PC-3 (cell line): ENCODE data around the gene ACAN. TPM values are rescaled to one million over a fixed set of nuclear protein-coding genes. Genes with fewer than 3 reads are reported as not detected.

Experiments used
- ATAC-seq: fragments of 200-7000 bp; cut with Tn5 transposase; 2 replicates; pipeline ENCODE4 v1.9.1; 2020; ENCODE audit warnings: mild to moderate bottlenecking, moderate library complexity
- BruUV-seq: library from RNA; stranded (reverse); fragments of 400-500 nt; replicated peaks from 2 replicates; lab custom pipeline; 2021; lab: Mats Ljungman, UMichigan
- CTCF ChIA-PET: fragments of 300-600 bp; sonication (Branson Sonifier 250); formaldehyde crosslinking; loops from one replicate; lab custom pipeline; 2022; ENCODE audit warnings: antibody characterized with exemption; lab: Charles Lee
- POLR2A ChIA-PET: fragments of 300-600 bp; sonication (Branson Sonifier 250); formaldehyde crosslinking; loops from one replicate; lab custom pipeline; 2022; ENCODE audit warnings: antibody characterized with exemption; ENCODE audit not compliant: unreplicated experiment; lab: Charles Lee
- DNase-seq: peaks from one replicate; pipeline ENCODE4 v3.0.0-alpha.2; 2015
- H2AFZ ChIP-seq: fragments of 300-600 bp; sonication (generic); 2 replicates; pipeline ENCODE4 v1.6.0; 2016; ENCODE audit warnings: antibody characterized with exemption, low read length
- H3F3A ChIP-seq: fragments of 300-600 bp; sonication (generic); one replicate; pipeline ENCODE4 v1.6.0; 2017; ENCODE audit warnings: antibody characterized with exemption, low read length, control low read depth, mild to moderate bottlenecking; ENCODE audit not compliant: unreplicated experiment
- H3K27ac ChIP-seq: fragments of 300-600 bp; sonication (generic); 2 replicates; pipeline ENCODE4 v1.5.1; 2016; ENCODE audit warnings: mild to moderate bottlenecking, low read length
- H3K27me3 ChIP-seq: fragments of 300-600 bp; sonication (generic); 2 replicates; pipeline ENCODE4 v1.6.1; 2016; ENCODE audit warnings: low read length, mixed read lengths
- H3K36me3 ChIP-seq: fragments of 300-600 bp; sonication (generic); 2 replicates; pipeline ENCODE4 v1.6.1; 2016; ENCODE audit warnings: low read depth, mixed run types, low read length, mixed read lengths
- H3K4me1 ChIP-seq: fragments of 300-600 bp; sonication (generic); 2 replicates; pipeline ENCODE4 v1.5.1; 2016; ENCODE audit warnings: low read length; ENCODE audit not compliant: insufficient read depth
- H3K4me2 ChIP-seq: fragments of 300-600 bp; sonication (generic); 2 replicates; pipeline ENCODE4 v1.6.0; 2016; ENCODE audit warnings: low read length
- H3K4me3 ChIP-seq: fragments of 300-600 bp; sonication (generic); 2 replicates; pipeline ENCODE4 v1.5.1; 2016; ENCODE audit warnings: mild to moderate bottlenecking, low read length, mixed read lengths
- H3K79me2 ChIP-seq: fragments of 300-600 bp; sonication (generic); 2 replicates; pipeline ENCODE4 v1.6.1; 2017; ENCODE audit warnings: low read length, mixed read lengths
- H3K9ac ChIP-seq: fragments of 300-600 bp; sonication (generic); 2 replicates; pipeline ENCODE4 v1.6.0; 2016; ENCODE audit warnings: mild to moderate bottlenecking, low read length
- H3K9me2 ChIP-seq: fragments of 300-600 bp; sonication (generic); replicated peaks from 2 replicates; pipeline ENCODE4 v1.6.1; 2016; ENCODE audit warnings: mixed run types, low read length, mixed read lengths
- H3K9me3 ChIP-seq: fragments of 300-600 bp; sonication (generic); 2 replicates; pipeline ENCODE4 v1.6.1; 2016; ENCODE audit warnings: low read length, mixed read lengths
- H4K20me1 ChIP-seq: fragments of 300-600 bp; sonication (generic); 2 replicates; pipeline ENCODE4 v1.6.1; 2016; ENCODE audit warnings: low read length, mixed read lengths
- EZH2 ChIP-seq: fragments of 300-600 bp; sonication (generic); IDR thresholded peaks from one replicate; pipeline ENCODE4 v1.6.1; 2017; ENCODE audit warnings: antibody characterized with exemption, mild to moderate bottlenecking, low read length; ENCODE audit not compliant: unreplicated experiment
- EZH2phosphoT487 ChIP-seq: fragments of 300-600 bp; sonication (generic); IDR thresholded peaks from 2 replicates; pipeline ENCODE4 v1.6.1; 2018; ENCODE audit warnings: mild to moderate bottlenecking, antibody characterized with exemption, low read length, borderline replicate concordance
- intact Hi-C: fragments of 100-400 bp; cut with micrococcal nuclease; formaldehyde crosslinking; loops from 2 replicates; pipeline ENCODE4 v1.9.0; 2023
- total RNA-seq: library from RNA; depleted of rRNA; stranded (reverse); fragments of >200 nt; gene quantifications from 2 replicates; pipeline ENCODE4 v1.2.3, GENCODE V29; 2014
- TF ChIP-seq, protein P1 (sequence below): fragments of 300-600 bp; sonication (generic); conservative IDR thresholded peaks from 2 replicates; pipeline ENCODE4 v1.5.1; 2017; ENCODE audit warnings: antibody characterized with exemption, low read depth, mild to moderate bottlenecking, low read length

Gene ACAN
- total RNA-seq, 1 experiment from 2014 or later, result not detected

DNA sequence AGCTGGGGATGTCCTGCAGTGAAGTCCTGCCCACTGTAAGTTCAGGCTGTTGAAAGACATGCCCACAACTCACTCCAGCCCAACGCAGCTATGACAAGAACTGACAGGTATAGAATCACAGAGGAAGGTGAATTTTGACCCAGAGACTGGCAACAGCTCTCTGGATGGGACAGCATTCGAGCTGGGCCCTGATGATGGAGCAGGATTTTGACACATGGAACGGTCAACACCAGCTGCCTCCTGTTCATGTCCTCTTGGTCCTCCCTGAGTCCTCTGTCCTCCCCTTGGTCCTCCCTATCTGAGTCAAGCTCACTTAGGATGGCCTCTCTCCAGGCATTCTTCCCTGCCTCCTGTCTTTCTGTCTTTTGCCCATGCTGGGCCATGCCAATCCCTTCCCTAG is 15.2 kb upstream of the ACAN start:
- DNase-seq (no peak), ATAC-seq (no peak)
- Histone ChIP-seq H3K9ac (no peak overlapping the region), H4K20me1 (no peaks in the 10 kb centered on the region), H3K4me3 (no peak overlapping the region), H3K9me3 (no peaks in the 10 kb centered on the region), H2AFZ (no peak overlapping the region), H3K36me3 (no peaks in the 10 kb centered on the region), H3F3A (no peaks in the 10 kb centered on the region), H3K27ac (no peak overlapping the region), H3K27me3 (peaks cover 37% of the 10 kb centered on the region), H3K9me2 (no peaks in the 10 kb centered on the region), H3K4me2 (no peak overlapping the region), H3K4me1 (peaks cover 3% of the 10 kb centered on the region; the same call in 1 of the 2 replicates), H3K79me2 (no peaks in the 10 kb centered on the region)
- BruUV-seq, result no TSS peak
- intact Hi-C loops, result no loop called here
- ChIA-PET CTCF (no interaction called here), POLR2A (no interaction called here)
- TF ChIP-seq EZH2, result no peak
- TF ChIP-seq, protein P1, sequence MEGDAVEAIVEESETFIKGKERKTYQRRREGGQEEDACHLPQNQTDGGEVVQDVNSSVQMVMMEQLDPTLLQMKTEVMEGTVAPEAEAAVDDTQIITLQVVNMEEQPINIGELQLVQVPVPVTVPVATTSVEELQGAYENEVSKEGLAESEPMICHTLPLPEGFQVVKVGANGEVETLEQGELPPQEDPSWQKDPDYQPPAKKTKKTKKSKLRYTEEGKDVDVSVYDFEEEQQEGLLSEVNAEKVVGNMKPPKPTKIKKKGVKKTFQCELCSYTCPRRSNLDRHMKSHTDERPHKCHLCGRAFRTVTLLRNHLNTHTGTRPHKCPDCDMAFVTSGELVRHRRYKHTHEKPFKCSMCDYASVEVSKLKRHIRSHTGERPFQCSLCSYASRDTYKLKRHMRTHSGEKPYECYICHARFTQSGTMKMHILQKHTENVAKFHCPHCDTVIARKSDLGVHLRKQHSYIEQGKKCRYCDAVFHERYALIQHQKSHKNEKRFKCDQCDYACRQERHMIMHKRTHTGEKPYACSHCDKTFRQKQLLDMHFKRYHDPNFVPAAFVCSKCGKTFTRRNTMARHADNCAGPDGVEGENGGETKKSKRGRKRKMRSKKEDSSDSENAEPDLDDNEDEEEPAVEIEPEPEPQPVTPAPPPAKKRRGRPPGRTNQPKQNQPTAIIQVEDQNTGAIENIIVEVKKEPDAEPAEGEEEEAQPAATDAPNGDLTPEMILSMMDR, result no peak

DNA sequence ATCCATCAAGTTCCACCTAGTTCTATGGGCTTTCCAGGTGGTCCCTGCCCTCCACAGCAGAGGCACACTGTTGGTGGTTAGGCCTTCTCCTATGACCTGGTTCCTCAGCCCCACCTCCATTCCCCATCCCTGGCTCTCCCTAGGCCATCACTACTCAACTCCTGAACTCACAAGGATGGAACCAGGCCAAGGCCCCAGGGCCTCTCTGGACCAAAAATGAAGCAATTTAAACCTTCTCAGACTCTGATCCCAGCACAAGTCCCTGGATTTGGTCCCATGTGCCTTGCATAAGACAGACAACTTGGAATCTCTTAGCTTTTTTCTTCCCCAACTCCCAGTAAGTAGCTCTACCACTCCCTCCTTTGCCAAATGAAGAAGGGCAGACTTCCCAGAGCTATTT is 14.4 kb upstream of the ACAN start:
- Histone ChIP-seq H3K27me3 (peaks cover 39% of the 10 kb centered on the region), H3K4me3 (no peak overlapping the region), H3K27ac (no peak overlapping the region), H3K79me2 (no peaks in the 10 kb centered on the region), H3K9me2 (no peaks in the 10 kb centered on the region), H2AFZ (no peak overlapping the region), H4K20me1 (no peaks in the 10 kb centered on the region), H3K9me3 (no peaks in the 10 kb centered on the region), H3K4me2 (no peak overlapping the region), H3K4me1 (peaks cover 3% of the 10 kb centered on the region; the same call in 1 of the 2 replicates), H3K9ac (no peak overlapping the region), H3F3A (no peaks in the 10 kb centered on the region), H3K36me3 (no peaks in the 10 kb centered on the region)
- POLR2A ChIA-PET, result no interaction called here
- TF ChIP-seq, protein P1, result no peak
- no peak for TF ChIP-seq EZH2phosphoT487
- TF ChIP-seq EZH2, result no peak
- CTCF ChIA-PET, result no interaction called here
- intact Hi-C loops, result no loop called here
- DNase-seq, result no peak
- ATAC-seq, result no peak
- no TSS peak for BruUV-seq

DNA sequence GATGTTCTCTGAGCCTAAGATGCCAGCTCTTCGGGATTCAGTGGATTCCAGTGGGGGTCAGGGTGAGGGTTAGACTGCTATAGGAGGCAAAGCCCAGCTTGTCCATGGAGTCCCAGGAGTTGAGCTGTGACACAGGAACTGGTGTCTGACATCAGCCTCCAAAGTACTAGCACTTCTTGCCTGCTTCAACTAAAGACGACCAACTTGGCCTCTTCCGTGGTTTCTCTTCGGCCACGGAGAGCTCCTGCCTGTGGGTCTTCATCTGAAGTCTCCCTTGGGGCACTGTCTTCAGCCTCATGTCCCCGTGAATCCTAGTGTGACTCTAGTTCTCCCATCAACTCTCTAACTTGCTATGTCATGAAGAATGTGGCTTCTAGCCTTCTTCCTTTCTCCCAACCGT is 12.8 kb upstream of the ACAN start:
- intact Hi-C loops, result no loop called here
- no peaks in the 10 kb centered on the region for H3K9me2 ChIP-seq
- no peaks in the 10 kb centered on the region for H3F3A ChIP-seq
- H3K9ac ChIP-seq, result no peak overlapping the region
- no peak overlapping the region for H3K4me3 ChIP-seq
- TF ChIP-seq, protein P1, result no peak
- TF ChIP-seq EZH2, result no peak
- no peak for TF ChIP-seq EZH2phosphoT487
- no peak overlapping the region for H2AFZ ChIP-seq
- no peaks in the 10 kb centered on the region for H3K36me3 ChIP-seq
- H3K27ac ChIP-seq, result no peak overlapping the region
- ChIA-PET CTCF (no interaction called here), POLR2A (no interaction called here)
- H3K4me2 ChIP-seq, result no peak overlapping the region
- H3K27me3 ChIP-seq, result peaks cover 44% of the 10 kb centered on the region
- peaks cover 3% of the 10 kb centered on the region; the same call in 1 of the 2 replicates for H3K4me1 ChIP-seq
- no peaks in the 10 kb centered on the region for H4K20me1 ChIP-seq
- DNase-seq, result no peak
- ATAC-seq, result no peak
- no peaks in the 10 kb centered on the region for H3K79me2 ChIP-seq
- H3K9me3 ChIP-seq, result no peaks in the 10 kb centered on the region
- BruUV-seq, result no TSS peak
